Activated T-cell treated with anti-CD3 and anti-CD28 coated beads, Interleukin-2, amount 50 U/mL, for 24 hours (primary cell): ENCODE data around the gene AP2B1.

Source experiments
- DNase-seq: peaks from one replicate; pipeline ENCODE4 v3.0.0-alpha.2; 2020
- H3K27ac Mint-ChIP-seq: 2 replicates; pipeline ENCODE4 v1.8.0; 2020; ENCODE audit warnings: mild to moderate bottlenecking, mixed read lengths
- H3K27me3 Mint-ChIP-seq: 2 replicates; pipeline ENCODE4 v1.8.0; 2020; ENCODE audit warnings: mixed read lengths
- H3K36me3 Mint-ChIP-seq: 2 replicates; pipeline ENCODE4 v1.8.0; 2020; ENCODE audit warnings: low read depth, mixed read lengths
- H3K4me1 Mint-ChIP-seq: 2 replicates; pipeline ENCODE4 v1.8.0; 2020; ENCODE audit warnings: low read depth, mixed read lengths
- H3K4me3 Mint-ChIP-seq: 2 replicates; pipeline ENCODE4 v1.8.0; 2020; ENCODE audit warnings: mild to moderate bottlenecking, moderate library complexity, mixed read lengths
- H3K9me3 Mint-ChIP-seq: 2 replicates; pipeline ENCODE4 v1.8.0; 2020; ENCODE audit warnings: mixed read lengths

Gene AP2B1

DNA sequence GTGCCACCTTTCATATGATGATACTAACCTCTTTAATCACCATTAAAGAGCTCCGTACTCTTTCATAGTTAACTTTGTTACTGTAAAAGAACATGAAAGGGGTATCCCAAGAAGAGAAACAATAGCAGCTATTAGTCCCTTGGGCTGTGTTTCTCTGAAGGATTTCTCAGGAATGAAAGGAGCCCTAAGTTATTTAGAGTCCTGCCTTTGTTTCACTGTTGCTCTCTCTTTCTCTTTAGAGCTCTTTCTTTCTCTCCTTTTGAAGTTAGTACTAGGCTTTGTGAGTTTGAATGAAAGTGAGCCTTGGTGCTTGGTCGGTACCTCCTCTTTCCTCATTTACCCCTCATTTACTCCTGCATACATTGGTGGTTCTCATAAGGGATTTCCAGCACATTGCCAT lies 123.8 kb downstream of the AP2B1 start:
- Mint-ChIP-seq H3K4me1 (peaks cover 35% of the 10 kb centered on the region), H3K27ac (peak overlapping the region; percentile 39), H3K4me3 (no peak overlapping the region), H3K36me3 (peaks cover 45% of the 10 kb centered on the region), H3K27me3 (no peaks in the 10 kb centered on the region), H3K9me3 (no peaks in the 10 kb centered on the region)
- no peak for DNase-seq

DNA sequence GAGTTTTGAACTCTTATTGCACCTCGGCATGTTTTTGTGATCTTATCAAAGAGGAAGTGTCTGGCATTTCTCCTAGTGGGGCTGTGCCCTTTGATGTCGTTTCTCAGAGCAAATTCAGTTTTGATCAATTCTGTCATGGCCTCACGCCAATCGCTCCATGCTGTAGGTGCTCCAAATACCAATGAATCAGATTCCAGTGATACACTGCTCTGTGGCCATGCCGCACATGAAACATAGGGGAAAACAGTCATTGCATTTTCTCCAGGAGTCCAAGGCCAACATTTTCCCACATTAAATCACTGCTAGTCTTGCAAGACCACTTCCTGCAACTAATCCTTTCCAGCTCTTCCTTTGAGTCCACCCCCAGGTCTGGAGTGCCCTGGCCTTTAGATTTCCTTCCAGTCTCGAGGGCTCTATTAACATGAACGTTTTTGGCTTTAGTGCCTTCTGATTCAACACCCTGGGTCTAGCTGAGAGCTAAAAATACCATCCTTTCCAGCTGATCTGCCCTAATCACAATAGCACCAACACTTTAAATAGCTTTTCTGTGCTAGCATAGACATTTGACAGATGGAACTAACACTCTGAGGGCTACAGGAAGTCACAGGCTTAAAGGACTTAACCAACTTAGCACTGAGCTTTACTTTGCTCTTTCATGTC lies 126.1 kb downstream of the AP2B1 start:
- Mint-ChIP-seq H3K4me3 (no peak overlapping the region), H3K9me3 (no peaks in the 10 kb centered on the region), H3K27ac (no peak overlapping the region), H3K27me3 (no peaks in the 10 kb centered on the region), H3K36me3 (peaks cover 56% of the 10 kb centered on the region), H3K4me1 (peaks cover 22% of the 10 kb centered on the region)
- DNase-seq = no peak

DNA sequence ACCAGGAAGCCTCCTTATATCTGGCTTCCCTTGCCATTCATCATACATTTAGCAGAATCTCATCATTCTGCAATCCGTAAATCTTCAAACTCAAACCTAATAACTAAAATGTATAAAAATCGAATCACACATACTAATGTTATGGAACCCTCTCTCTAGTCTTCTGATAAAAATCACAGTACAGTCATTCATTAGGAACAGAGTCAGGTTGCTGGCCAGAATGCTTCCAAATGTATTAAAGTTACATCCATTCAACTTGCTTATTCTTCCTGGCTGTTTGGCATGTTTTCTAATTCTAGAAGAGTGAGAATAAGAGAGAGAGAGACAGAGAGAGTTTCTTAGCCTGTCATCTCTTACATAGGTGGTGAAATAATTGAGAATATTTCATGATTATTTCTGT lies 127.9 kb downstream of the AP2B1 start:
- H3K4me3 Mint-ChIP-seq = no peak overlapping the region
- no peaks in the 10 kb centered on the region for H3K9me3 Mint-ChIP-seq
- DNase-seq = no peak
- peaks cover 10% of the 10 kb centered on the region for H3K4me1 Mint-ChIP-seq
- no peak overlapping the region for H3K27ac Mint-ChIP-seq
- H3K36me3 Mint-ChIP-seq = peaks cover 57% of the 10 kb centered on the region
- no peaks in the 10 kb centered on the region for H3K27me3 Mint-ChIP-seq

DNA sequence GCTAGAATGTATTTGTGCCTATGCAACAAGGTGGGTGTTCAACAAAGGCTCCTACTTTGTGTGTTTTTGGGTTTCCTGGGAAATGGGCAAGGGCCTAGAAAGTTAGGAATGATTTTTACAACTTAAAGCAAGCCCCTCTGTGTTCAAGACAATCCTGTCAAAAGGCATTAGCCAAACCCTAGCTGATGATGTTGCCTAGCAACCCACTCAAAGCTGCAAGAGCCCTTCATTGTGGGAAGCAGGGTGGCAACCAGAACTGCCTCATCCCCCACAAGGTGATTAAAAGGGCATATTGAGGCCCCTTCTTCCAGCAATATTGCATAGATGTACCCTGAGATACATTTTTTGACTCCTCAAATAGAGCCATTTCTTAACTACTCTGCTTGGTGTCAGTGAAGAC lies 128.3 kb downstream of the AP2B1 start:
- no peak overlapping the region for H3K4me3 Mint-ChIP-seq

DNA sequence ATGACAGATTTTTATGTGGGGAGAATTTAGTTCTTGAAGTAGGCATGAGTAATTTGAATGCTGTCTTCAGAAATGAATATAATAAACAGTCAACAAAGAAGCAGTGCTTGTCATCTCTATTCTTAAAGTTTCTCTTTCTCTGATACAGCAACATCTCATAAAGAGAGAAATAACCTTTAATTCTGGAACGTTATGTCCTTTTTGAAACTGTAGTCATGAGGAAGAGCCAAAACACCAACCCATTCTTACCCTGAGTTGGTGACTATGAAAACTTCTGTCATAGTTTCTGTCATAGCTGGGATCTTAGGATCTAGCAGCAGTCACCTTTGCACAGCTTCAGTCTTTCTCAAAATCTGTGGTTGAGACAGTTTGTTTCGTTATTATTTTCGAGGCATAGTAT lies 129.1 kb downstream of the AP2B1 start:
- no peaks in the 10 kb centered on the region for H3K9me3 Mint-ChIP-seq
- H3K4me3 Mint-ChIP-seq = no peak overlapping the region
- no peaks in the 10 kb centered on the region for H3K27me3 Mint-ChIP-seq
- peaks cover 5% of the 10 kb centered on the region for H3K4me1 Mint-ChIP-seq
- no peak for DNase-seq
- peaks cover 54% of the 10 kb centered on the region for H3K36me3 Mint-ChIP-seq
- H3K27ac Mint-ChIP-seq = no peak overlapping the region

More for the DNA sequence above, 128.3 kb downstream of the AP2B1 start:
- Mint-ChIP-seq H3K36me3 (peaks cover 55% of the 10 kb centered on the region), H3K9me3 (no peaks in the 10 kb centered on the region), H3K27ac (no peak overlapping the region), H3K27me3 (no peaks in the 10 kb centered on the region), H3K4me1 (peaks cover 8% of the 10 kb centered on the region)
- no peak for DNase-seq

DNA sequence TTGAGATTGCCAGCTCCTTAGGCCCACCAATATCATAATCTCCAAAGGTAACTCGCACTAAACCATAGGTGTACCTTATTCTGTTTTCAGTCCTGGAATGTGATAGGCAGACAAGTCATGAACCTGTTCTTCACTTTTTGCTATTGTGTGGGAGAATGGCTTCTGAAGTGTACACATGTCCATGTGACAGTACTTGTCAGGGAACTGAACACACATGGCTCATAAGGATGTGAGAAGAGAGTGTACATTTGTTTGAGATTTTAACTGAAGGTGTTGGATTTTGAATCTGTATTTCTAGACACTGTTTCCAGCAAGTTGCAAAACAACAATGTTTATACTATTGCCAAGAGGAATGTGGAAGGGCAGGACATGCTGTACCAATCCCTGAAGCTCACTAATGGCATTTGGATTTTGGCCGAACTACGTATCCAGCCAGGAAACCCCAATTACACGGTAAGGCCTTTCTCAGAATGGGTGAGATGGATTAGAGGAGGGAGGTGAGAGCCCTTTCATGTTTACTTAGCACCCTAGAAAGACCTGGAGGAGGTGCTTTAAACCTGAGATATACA lies 129.9 kb downstream of the AP2B1 start:
- Mint-ChIP-seq H3K27me3 (no peaks in the 10 kb centered on the region), H3K9me3 (no peaks in the 10 kb centered on the region), H3K36me3 (peaks cover 54% of the 10 kb centered on the region), H3K27ac (no peak overlapping the region), H3K4me3 (no peak overlapping the region), H3K4me1 (peaks cover 1% of the 10 kb centered on the region)
- no peak for DNase-seq

DNA sequence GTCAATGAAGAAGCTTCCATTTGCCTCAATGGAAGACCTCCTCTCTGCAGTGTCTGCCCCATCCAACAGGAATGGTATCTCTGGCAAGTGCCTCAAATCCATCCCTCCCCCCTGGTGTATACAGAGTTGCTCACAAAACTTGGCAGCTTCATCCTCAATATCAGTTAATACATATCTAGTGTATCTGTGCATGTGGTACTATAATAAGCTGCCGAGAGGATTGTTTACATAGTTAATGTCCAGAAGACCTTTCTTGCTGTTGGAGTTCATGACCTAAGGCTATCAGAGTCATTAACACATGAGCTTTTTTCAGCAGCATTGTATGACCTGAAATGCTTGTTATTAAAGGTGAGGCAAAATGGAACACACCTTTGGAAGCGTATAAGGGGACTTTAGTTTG lies 130.4 kb downstream of the AP2B1 start:
- Mint-ChIP-seq H3K27ac (no peak overlapping the region), H3K4me1 (no peaks in the 10 kb centered on the region), H3K9me3 (no peaks in the 10 kb centered on the region), H3K27me3 (no peaks in the 10 kb centered on the region), H3K4me3 (no peak overlapping the region), H3K36me3 (peaks cover 57% of the 10 kb centered on the region)
- no peak for DNase-seq

DNA sequence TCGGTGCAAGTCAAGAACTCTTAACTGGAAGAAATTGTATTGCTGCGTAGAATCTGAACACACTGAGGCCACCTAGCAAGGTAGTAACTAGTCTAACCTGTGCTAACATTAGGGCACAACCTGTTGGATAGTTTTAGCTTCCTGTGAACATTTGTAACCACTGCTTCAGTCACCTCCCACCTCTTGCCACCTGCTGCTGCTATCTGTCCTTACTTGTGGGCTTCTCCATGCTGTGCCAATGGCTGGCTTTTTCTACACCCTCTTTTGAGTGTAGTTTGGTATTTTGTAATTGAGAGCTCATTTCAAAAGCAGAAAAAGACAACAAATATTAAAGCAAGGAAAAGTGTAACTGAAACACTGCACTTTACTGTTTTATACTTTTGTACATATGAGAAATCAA lies 136.6 kb downstream of the AP2B1 start:
- no peak for DNase-seq
- Mint-ChIP-seq H3K4me3 (no peak overlapping the region), H3K27me3 (no peaks in the 10 kb centered on the region), H3K27ac (no peak overlapping the region), H3K9me3 (no peaks in the 10 kb centered on the region), H3K36me3 (peaks cover 84% of the 10 kb centered on the region), H3K4me1 (no peaks in the 10 kb centered on the region)

DNA sequence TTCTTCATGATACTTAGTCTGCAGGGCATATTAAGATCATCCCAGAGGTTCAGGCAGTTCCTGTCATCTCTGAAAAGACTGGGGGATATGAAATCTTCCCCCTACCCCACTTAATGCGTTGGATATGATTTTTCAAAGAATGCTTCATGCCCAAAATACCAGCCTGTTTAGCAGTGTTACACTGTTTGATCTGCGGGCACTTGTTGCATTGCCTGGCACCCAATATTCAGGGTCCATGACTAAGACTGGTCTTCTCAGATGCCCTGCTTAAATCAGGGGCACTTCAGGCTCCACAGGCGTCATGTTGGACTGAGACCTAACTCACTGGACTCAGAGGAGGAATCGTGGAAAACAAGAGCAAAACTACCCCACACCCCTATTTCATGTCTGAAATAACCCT lies 137.9 kb downstream of the AP2B1 start:
- Mint-ChIP-seq H3K27me3 (no peaks in the 10 kb centered on the region), H3K9me3 (no peaks in the 10 kb centered on the region), H3K27ac (no peak overlapping the region), H3K4me3 (no peak overlapping the region), H3K36me3 (peaks cover 74% of the 10 kb centered on the region), H3K4me1 (peaks cover 2% of the 10 kb centered on the region)
- DNase-seq = no peak

DNA sequence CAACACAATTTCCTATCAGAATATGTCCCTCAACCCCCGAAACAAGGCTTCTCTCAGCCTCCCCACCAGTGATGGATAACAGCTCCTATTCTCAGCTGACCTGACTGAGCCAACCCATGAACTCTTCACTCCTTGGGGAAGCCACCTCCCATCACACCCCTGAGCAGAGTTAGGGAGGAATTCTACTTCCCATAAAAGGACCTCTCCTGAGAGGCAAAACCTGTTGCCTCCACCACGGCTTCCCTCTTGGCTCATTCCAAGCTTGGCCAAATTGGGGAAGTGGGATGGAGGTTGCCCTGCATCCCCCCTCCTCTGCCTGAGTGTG lies 138.6 kb downstream of the AP2B1 start:
- H3K4me1 Mint-ChIP-seq = peaks cover 9% of the 10 kb centered on the region

DNA sequence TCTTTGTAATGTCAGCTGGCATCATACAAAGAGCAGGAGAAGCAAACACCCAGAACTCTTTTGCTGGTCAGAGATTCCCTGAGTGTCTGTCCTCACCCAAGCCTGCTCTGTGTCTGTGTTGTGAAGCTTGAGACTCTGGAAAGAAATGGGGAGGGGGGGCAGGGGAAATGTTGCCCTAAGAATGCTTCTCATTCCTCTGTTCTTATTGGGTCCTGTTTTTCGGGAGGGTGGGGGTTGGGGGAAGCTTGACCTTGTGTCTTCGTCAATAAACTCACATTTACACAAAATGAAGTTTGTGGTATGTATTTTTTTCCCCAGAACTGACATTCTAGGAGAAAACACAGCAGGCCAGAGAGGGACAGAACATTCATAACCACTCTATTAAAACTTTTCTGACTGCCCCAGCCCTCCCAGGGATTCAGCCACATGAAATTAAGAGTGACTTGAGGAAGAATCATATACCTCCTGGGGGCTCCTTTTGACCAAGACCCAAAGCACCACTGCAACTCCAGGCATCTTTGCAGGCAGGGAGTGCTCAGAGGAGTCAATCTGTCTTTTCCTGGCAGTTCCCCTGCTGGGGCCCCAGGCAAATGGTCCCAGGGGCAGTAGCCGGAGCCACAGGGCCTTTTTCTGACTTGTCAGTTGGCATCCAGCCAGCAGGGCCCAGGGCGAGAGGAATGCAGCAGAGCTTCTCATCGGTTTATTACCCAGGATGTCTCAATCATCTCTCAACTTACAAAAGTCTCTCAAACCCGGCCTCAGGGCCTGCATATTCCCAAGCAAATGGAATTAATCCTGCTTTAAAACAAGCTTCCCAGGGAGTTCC lies 139.2 kb downstream of the AP2B1 start:
- no peaks in the 10 kb centered on the region for H3K9me3 Mint-ChIP-seq
- peak overlapping the region; percentile 51 for H3K27ac Mint-ChIP-seq
- peaks cover 15% of the 10 kb centered on the region for H3K4me1 Mint-ChIP-seq
- no peaks in the 10 kb centered on the region for H3K27me3 Mint-ChIP-seq
- H3K4me3 Mint-ChIP-seq = no peak overlapping the region
- no peak for DNase-seq
- peaks cover 64% of the 10 kb centered on the region for H3K36me3 Mint-ChIP-seq

More for the DNA sequence above, 138.6 kb downstream of the AP2B1 start:
- peak overlapping the region; percentile 51 for H3K27ac Mint-ChIP-seq
- no peaks in the 10 kb centered on the region for H3K9me3 Mint-ChIP-seq
- no peak overlapping the region for H3K4me3 Mint-ChIP-seq
- H3K36me3 Mint-ChIP-seq = peaks cover 70% of the 10 kb centered on the region
- no peaks in the 10 kb centered on the region for H3K27me3 Mint-ChIP-seq
- DNase-seq = no peak

DNA sequence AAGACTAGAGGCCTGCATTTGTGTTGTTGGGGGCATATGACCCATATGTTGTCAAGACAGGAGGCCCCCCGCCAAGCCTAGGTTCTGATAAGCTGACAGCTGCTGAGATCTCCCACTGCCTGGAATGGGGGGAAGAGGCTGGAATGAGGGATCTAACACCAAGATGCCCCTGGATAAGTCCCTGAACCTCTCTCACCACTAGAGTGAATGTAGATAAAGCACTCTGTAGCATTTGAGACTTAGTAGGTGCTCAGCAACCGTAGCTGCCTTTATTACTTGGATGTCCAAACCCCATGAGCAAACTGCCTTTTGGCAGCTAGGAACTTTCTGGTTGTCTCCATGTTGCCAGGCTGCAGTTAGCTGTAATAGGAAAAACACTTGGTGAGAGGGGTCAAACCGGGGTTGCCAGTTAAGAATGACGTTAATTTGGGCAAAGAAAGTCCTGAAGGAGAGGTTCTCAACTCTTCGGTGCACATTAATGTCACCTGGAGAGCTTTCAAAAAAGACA lies 139.9 kb downstream of the AP2B1 start:
- Mint-ChIP-seq H3K27ac (no peak overlapping the region), H3K27me3 (no peaks in the 10 kb centered on the region), H3K9me3 (no peaks in the 10 kb centered on the region), H3K36me3 (peaks cover 58% of the 10 kb centered on the region), H3K4me1 (peaks cover 16% of the 10 kb centered on the region), H3K4me3 (no peak overlapping the region)
- DNase-seq = no peak

DNA sequence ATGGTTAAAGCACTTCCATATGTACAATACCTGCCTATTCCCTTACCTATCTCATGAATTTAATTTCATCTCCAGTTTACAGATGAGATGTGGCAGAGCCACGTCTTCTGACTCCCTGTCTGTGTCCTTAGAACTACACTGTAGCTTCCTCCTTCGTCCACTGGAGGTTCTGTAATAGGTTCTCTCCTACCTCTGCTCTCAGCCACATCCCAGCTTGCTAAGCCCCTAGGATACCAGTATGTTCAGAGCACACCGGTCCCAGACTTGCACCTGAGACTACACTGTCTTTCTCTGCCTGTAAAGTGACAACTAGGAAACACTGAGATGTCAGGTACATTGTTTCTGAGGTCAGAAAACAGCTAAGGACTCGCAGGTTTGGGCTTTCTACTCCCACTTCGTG lies 140.5 kb downstream of the AP2B1 start:
- H3K9me3 Mint-ChIP-seq = no peaks in the 10 kb centered on the region
- peaks cover 51% of the 10 kb centered on the region for H3K36me3 Mint-ChIP-seq
- no peak overlapping the region for H3K4me3 Mint-ChIP-seq
- peaks cover 21% of the 10 kb centered on the region for H3K4me1 Mint-ChIP-seq
- H3K27ac Mint-ChIP-seq = no peak overlapping the region
- no peak for DNase-seq
- no peaks in the 10 kb centered on the region for H3K27me3 Mint-ChIP-seq

DNA sequence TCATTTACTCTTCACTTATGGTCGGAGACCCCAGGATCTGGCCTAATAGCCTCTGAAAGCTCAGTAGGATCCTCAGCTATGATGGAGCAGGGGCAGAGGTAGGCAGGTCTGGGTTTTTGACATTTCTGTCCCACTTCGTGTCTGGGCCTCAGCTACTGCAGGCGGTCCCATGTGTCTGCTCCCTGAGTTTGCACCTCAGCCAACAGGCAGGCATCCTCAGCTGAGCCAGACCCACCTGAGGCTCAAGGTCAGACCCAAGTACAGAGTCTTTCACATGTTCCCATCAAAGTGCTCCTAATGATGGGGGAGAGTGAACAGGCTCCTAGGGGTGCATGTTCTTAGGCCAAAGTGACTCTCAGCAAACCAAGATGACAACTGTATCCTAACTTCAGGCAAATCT lies 141.4 kb downstream of the AP2B1 start:
- no peaks in the 10 kb centered on the region for H3K9me3 Mint-ChIP-seq
- DNase-seq = no peak
- no peak overlapping the region for H3K4me3 Mint-ChIP-seq
- no peak overlapping the region for H3K27ac Mint-ChIP-seq
- no peaks in the 10 kb centered on the region for H3K27me3 Mint-ChIP-seq
- peaks cover 42% of the 10 kb centered on the region for H3K36me3 Mint-ChIP-seq
- H3K4me1 Mint-ChIP-seq = peaks cover 21% of the 10 kb centered on the region

DNA sequence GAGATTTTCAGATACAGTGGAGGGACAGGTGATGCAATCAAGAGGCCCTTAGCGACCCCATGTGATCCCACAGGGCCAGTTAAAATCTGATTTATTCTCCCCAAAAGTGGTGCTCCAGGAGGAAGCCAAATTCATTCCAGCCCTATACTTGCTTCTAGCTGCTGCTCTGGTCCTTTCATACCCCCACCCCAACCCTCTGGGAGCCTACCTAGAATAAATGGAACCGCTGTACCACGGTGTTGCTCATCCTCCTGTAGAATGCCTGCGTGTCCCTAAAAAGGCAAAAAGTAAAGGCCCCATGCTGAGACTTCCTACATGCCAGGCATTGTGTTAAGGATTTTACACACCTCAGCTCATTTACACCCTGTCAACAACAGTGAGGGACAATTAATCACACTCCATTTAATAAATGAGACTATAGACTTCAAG lies 142.3 kb downstream of the AP2B1 start:
- H3K27me3 Mint-ChIP-seq = no peaks in the 10 kb centered on the region
- peaks cover 33% of the 10 kb centered on the region for H3K36me3 Mint-ChIP-seq
- DNase-seq = no peak
- peaks cover 21% of the 10 kb centered on the region for H3K4me1 Mint-ChIP-seq
- H3K4me3 Mint-ChIP-seq = no peak overlapping the region
- peak overlapping the region; percentile 69 for H3K27ac Mint-ChIP-seq
- H3K9me3 Mint-ChIP-seq = no peaks in the 10 kb centered on the region
